HCT116 (cell line): ENCODE measurements around the gene LDLRAD4. TPM values are rescaled to one million over a fixed set of nuclear protein-coding genes. Genes with fewer than 3 reads are reported as not detected.

Experiments
- ATAC-seq: fragments of 200-7000 bp; cut with Tn5 transposase; 2 replicates; pipeline ENCODE4 v1.9.1; 2020; ENCODE audit warnings: mild to moderate bottlenecking, moderate library complexity
- BruUV-seq: library from RNA; stranded (reverse); fragments of 400-500 nt; replicated peaks from 2 replicates; lab custom pipeline; 2021; lab: Mats Ljungman, UMichigan
- CTCF ChIA-PET: fragments of 300-600 bp; sonication (Branson Sonifier 250); formaldehyde crosslinking; loops from one replicate; lab custom pipeline; 2021; ENCODE audit warnings: antibody characterized with exemption; lab: Charles Lee
- POLR2A ChIA-PET: fragments of 300-600, 350-600 bp; sonication (Branson Sonifier 250); formaldehyde crosslinking; loops from one replicate; lab custom pipeline; 2021; ENCODE audit warnings: antibody characterized with exemption; lab: Charles Lee
- RAD21 ChIA-PET, 2 experiments: fragments of 300-600 bp; sonication (Branson Sonifier 250); formaldehyde crosslinking; loops; one replicate each; lab custom pipeline; 2023; ENCODE audit warnings: low total read pairs in 2 of 2; ENCODE audit not compliant: uncharacterized antibody in 2 of 2, unreplicated experiment in 2 of 2, low non-redundant PET in 1 of 2; lab: Charles Lee
- DNase-seq: peaks from one replicate; pipeline ENCODE4 v3.0.0-alpha.2; 2010; ENCODE audit warnings: low read depth, low spot score
- H2AFZ ChIP-seq: fragments of 200-600 bp; shearing (Covaris generic), sonication (generic); 2 replicates; pipeline ENCODE4 v1.6.1; 2017; ENCODE audit warnings: low read depth, mixed run types, mixed read lengths, antibody characterized with exemption, low read length; ENCODE audit not compliant: poor library complexity, severe bottlenecking
- H3K27ac ChIP-seq: 2 replicates; pipeline ENCODE4 v1.5.1; 2012; ENCODE audit warnings: low read depth, low read length
- H3K27me3 ChIP-seq: fragments of 200-600 bp; sonication (generic); 2 replicates; pipeline ENCODE4 v1.6.1; 2016; ENCODE audit warnings: mixed run types, low read length, mixed read lengths; ENCODE audit not compliant: insufficient read depth
- H3K36me3 ChIP-seq, 2 experiments: fragments of 200-500 bp in 1 of 2; fragments of 200-600 bp in 1 of 2; sonication (Bioruptor generic) in 1 of 2; sonication (generic) in 1 of 2; 2 replicates each; pipeline versions ENCODE4 v1.5.1 to v1.6.1; 2014 to 2016; ENCODE audit warnings: low read length in 2 of 2, inconsistent platforms in 1 of 2, mixed read lengths in 1 of 2, mixed run types in 1 of 2; ENCODE audit not compliant: insufficient read depth in 2 of 2, control insufficient read depth in 1 of 2
- H3K4me1 ChIP-seq, 2 experiments: fragments of 200-600 bp in 1 of 2; sonication (generic) in 1 of 2; 2 replicates each; pipeline versions ENCODE4 v1.5.1 to v1.6.1; 2012 to 2017; ENCODE audit warnings: low read length in 2 of 2, inconsistent platforms in 1 of 2, mild to moderate bottlenecking in 1 of 2, mixed read lengths in 1 of 2, mixed run types in 1 of 2, moderate library complexity in 1 of 2; ENCODE audit not compliant: insufficient read depth in 2 of 2, control insufficient read depth in 1 of 2
- H3K4me2 ChIP-seq: fragments of 200-600 bp; sonication (generic); 2 replicates; pipeline ENCODE4 v1.6.1; 2017; ENCODE audit warnings: mixed run types, low read length, mixed read lengths
- H3K4me3 ChIP-seq, 2 experiments: fragments of 200-600 bp in 1 of 2; sonication (generic) in 1 of 2; replicated peaks in 1 of 2; 2 replicates each; pipeline ENCODE4 v1.5.1; 2011 to 2016; ENCODE audit warnings: low read length in 2 of 2, control low read depth in 1 of 2, low read depth in 1 of 2, mild to moderate bottlenecking in 1 of 2, mixed read lengths in 1 of 2, mixed run types in 1 of 2
- H3K79me2 ChIP-seq: fragments of 200-600 bp; sonication (generic); 2 replicates; pipeline ENCODE4 v1.6.1; 2017; ENCODE audit warnings: mild to moderate bottlenecking, mixed run types, low read length, moderate library complexity, mixed read lengths; ENCODE audit not compliant: insufficient read depth
- H3K9ac ChIP-seq: fragments of 200-600 bp; sonication (generic); 2 replicates; pipeline ENCODE4 v1.6.1; 2016; ENCODE audit warnings: low read length, mixed read lengths
- H3K9me2 ChIP-seq: fragments of 200-600 bp; sonication (generic), shearing (Covaris generic); 2 replicates; pipeline ENCODE4 v1.6.1; 2017; ENCODE audit warnings: mixed run types, mild to moderate bottlenecking, moderate library complexity; ENCODE audit not compliant: insufficient read depth
- H3K9me3 ChIP-seq, 2 experiments: fragments of 200-500 bp in 1 of 2; fragments of 200-600 bp in 1 of 2; sonication (Bioruptor generic) in 1 of 2; sonication (generic) in 1 of 2; 2 replicates each; pipeline ENCODE4 v1.6.1; 2014 to 2017; ENCODE audit warnings: low read length in 2 of 2, mixed read lengths in 2 of 2, inconsistent platforms in 1 of 2, low read depth in 1 of 2, mild to moderate bottlenecking in 1 of 2, mixed run types in 1 of 2, moderate library complexity in 1 of 2; ENCODE audit not compliant: control insufficient read depth in 1 of 2, insufficient read depth in 1 of 2
- H4K20me1 ChIP-seq: fragments of 200-600 bp; sonication (generic), shearing (Covaris generic); 2 replicates; pipeline ENCODE4 v1.6.1; 2017; ENCODE audit warnings: mixed run types, mild to moderate bottlenecking, moderate library complexity; ENCODE audit not compliant: insufficient read depth
- CEBPB ChIP-seq: IDR thresholded peaks from 2 replicates; pipeline ENCODE4 v1.6.1; 2012; ENCODE audit warnings: low read depth
- CTCF ChIP-seq, 3 experiments: fragments of 200-600 bp in 1 of 3; sonication (generic) in 1 of 3; IDR thresholded peaks in 2 of 3; conservative IDR thresholded peaks in 1 of 3; 2 replicates each; pipeline ENCODE4 v1.5.1; 2012 to 2017; ENCODE audit warnings: low read depth in 2 of 3, low read length in 2 of 3, antibody characterized with exemption in 1 of 3, borderline replicate concordance in 1 of 3, control low read depth in 1 of 3, mild to moderate bottlenecking in 1 of 3, mixed read lengths in 1 of 3, mixed run types in 1 of 3, moderate library complexity in 1 of 3; ENCODE audit not compliant: insufficient read depth in 1 of 3
- EGR1 ChIP-seq: IDR thresholded peaks from 2 replicates; pipeline ENCODE4 v1.6.1; 2012; ENCODE audit warnings: low read depth
- MAX ChIP-seq: IDR thresholded peaks from 2 replicates; pipeline ENCODE4 v1.6.1; 2012
- POLR2A ChIP-seq: IDR thresholded peaks from 2 replicates; pipeline ENCODE4 v1.7.0; 2011; ENCODE audit warnings: borderline replicate concordance; ENCODE audit not compliant: insufficient read depth, insufficient read length; ENCODE audit errors: extremely low read depth
- SRF ChIP-seq: IDR thresholded peaks from 2 replicates; pipeline ENCODE4 v1.6.1; 2012; ENCODE audit warnings: low read depth
- ZBTB33 ChIP-seq: IDR thresholded peaks from 2 replicates; pipeline ENCODE4 v1.6.1; 2011; ENCODE audit warnings: mild to moderate bottlenecking, low read length, moderate library complexity; ENCODE audit not compliant: insufficient replicate concordance; ENCODE audit errors: extremely low read depth
- ZNF274 ChIP-seq: fragments of 200-500 bp; sonication (Bioruptor generic); IDR thresholded peaks from 2 replicates; pipeline ENCODE4 v1.6.1; 2014; ENCODE audit warnings: mild to moderate bottlenecking, low read depth, low read length, inconsistent platforms
- intact Hi-C: fragments of 100-400 bp; cut with micrococcal nuclease; formaldehyde crosslinking; loops from 2 replicates; pipeline ENCODE4 v1.10.0; 2022
- total RNA-seq: library from RNA; stranded (reverse); gene quantifications from one replicate; pipeline ENCODE4 v1.2.1, GENCODE V29; 2021; ENCODE audit not compliant: unreplicated experiment

LDLRAD4 gene
- total RNA-seq, 1 experiment from 2014 or later, result 1.2 TPM

GRCh38 chr18:13227910-13228309 lies 9.3 kb downstream of the LDLRAD4 start (continued):
- TF ChIP-seq ZNF274 (no peak), CEBPB (no peak)

GRCh38 chr18:13229001-13229671 lies 10.6 kb downstream of the LDLRAD4 start:
- Histone ChIP-seq H2AFZ (no peak overlapping the region), H3K4me1 (no peaks in the 10 kb centered on the region), H3K9me3 (no peaks in the 10 kb centered on the region), H3K4me2 (no peak overlapping the region), H3K9me2 (no peaks in the 10 kb centered on the region), H3K9ac (no peak overlapping the region), H4K20me1 (no peaks in the 10 kb centered on the region), H3K36me3 (no peaks in the 10 kb centered on the region), H3K79me2 (no peaks in the 10 kb centered on the region), H3K27me3 (no peaks in the 10 kb centered on the region), H3K27ac (no peak overlapping the region), H3K4me3 (no peak overlapping the region)
- intact Hi-C loops, result no loop called here
- ATAC-seq, result no peak
- POLR2A ChIA-PET, result no interaction called here
- no peak for DNase-seq
- CTCF ChIA-PET, result interaction anchor here (0.8 kb wide), 1 partner anchor 13 kb away, joined by 3 read pairs; no protein-coding TSS in a partner anchor
- RAD21 ChIA-PET, result no interaction called here
- BruUV-seq, result no TSS peak
- TF ChIP-seq CTCF (IDR thresholded peaks at IDR 0.05 in 2 of 3, conservative IDR thresholded peaks at IDR 0.05 in 1 of 3; ENCODE audit: borderline replicate concordance in 1 of 3, insufficient read depth in 1 of 3, low read depth in 2 of 3, low read length in 2 of 3) (no peak), POLR2A (no peak), SRF (no peak), EGR1 (no peak), ZBTB33 (no peak), MAX (no peak)
- TF ChIP-seq, all 23 proteins: peak for 0
